ENCODE results near the gene DNAI2.

The DNAI2 gene

DNA sequence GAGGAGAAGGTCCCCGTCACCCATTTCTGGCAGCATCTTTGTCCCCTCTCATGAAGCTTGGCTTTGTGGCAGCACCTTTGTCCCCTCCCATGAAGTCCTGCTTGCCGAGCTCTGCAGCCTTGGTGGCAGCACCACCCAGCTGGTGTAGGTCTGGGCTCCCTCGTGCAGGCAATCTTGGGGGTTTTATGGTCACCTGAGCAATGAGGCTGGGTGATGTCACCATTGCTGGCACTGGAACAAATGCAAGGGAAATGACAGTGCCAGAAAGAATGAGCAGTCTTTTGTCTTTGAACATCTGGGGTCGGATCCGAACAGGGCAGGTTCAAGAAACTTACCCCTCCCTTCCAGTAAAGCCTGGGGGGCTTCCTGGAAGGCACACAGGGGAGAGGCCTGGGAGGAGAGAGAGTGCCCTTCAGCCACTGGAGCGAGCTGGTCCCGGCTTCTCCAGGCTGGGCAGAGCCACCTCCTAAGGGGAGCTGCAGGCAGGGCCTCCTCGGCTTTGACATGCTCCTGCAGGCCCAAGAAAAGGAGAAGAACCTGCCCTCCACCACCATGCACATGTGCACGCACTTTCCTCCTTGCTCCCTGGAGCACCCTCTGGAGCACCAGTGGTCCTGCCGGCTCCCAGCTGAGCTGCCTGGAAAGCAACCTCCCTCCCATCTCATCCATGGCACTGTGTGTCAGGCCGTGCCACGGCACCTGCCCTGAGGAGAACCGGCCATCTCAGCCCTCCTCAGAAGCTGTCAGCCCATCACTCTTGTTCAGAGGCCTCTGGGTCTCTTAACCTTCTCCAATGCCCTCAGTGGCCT is 71.6 kb downstream of the DNAI2 start:
- DNase-seq = no peak

- no peak for DNase-seq
Observed at GRCh38 chr17:74347646-74348045, 73.6 kb downstream of the DNAI2 start.

GRCh38 chr17:74349120-74349519 is 75.1 kb downstream of the DNAI2 start:
- DNase-seq = no peak

DNA sequence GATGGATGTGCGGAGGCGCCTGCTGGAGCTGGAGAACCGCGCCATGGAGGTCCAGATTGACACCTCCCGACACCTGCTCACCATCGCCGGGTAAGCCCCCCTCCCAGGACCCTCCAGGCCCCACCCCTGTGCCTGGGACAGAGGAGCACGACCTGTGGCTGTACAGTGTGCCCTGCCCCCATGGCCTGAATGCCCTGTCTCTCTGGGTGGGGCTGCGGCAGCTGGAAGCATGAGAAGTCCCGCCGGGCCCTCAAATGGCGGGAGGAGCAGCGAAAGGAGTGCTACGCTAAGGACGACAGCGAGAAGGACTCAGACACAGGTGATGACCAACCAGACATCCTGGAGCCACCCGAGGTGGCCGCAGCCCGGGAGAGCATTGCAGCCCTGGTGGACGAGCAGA is 76.5 kb downstream of the DNAI2 start:
- DNase-seq = no peak

DNA sequence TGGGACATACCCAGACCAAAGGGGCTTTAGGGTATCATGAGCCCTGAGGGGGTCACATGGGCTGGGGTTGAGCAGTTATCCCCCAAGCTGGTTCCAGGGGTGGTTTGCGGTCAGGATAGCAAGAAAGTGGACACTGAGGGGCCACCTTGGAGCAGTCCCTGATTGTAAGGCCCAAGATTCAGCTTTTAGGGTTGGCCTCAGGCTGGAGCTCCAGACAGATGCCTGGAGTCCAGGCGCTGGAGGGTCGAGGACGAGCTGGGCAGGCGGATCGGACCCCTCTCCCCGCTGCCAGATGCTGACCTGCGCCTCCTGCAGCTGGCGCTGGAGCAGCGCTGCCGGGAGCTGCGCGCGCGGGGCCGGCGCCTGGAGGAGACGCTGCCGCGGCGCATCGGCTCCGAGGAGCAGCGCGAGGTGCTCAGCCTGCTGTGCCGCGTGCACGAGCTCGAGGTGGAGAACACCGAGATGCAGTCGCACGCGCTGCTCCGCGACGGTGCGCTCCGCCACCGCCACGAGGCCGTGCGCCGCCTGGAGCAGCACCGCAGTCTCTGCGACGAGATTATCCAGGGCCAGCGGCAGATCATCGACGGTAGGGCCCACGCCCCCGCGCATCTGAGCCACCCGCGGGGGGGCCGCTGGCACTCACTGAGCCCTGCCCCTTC is 77.6 kb downstream of the DNAI2 start:
- no peak for DNase-seq

- DNase-seq = no peak
Observed at GRCh38 chr17:74353446-74354060, 79.5 kb downstream of the DNAI2 start.

GRCh38 chr17:74354123-74354522 is 80.1 kb downstream of the DNAI2 start:
- DNase-seq = peak; percentile 65 to 68

- no peak for DNase-seq
Observed at GRCh38 chr17:74354561-74354960, 80.5 kb downstream of the DNAI2 start.

DNA sequence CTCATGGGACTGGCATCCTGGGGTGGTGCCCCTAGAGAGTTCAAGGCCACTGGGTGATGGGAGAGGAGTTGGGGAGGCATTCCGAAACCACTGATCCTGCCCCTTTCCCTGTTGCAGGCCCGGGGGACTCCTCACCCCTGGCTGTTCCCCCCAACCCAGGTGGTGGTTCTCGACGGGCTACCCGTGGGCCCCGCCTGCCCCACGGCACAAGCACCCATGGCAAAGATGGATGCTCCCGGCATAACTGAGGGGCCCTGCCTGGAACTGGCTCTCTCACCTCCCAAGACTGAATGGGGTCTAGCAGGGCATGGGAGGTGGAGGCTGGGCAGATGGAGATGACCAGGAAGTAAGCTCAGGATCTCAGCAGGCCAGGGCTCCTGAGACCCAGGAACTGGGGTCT is 81.0 kb downstream of the DNAI2 start:
- DNase-seq = no peak

DNA sequence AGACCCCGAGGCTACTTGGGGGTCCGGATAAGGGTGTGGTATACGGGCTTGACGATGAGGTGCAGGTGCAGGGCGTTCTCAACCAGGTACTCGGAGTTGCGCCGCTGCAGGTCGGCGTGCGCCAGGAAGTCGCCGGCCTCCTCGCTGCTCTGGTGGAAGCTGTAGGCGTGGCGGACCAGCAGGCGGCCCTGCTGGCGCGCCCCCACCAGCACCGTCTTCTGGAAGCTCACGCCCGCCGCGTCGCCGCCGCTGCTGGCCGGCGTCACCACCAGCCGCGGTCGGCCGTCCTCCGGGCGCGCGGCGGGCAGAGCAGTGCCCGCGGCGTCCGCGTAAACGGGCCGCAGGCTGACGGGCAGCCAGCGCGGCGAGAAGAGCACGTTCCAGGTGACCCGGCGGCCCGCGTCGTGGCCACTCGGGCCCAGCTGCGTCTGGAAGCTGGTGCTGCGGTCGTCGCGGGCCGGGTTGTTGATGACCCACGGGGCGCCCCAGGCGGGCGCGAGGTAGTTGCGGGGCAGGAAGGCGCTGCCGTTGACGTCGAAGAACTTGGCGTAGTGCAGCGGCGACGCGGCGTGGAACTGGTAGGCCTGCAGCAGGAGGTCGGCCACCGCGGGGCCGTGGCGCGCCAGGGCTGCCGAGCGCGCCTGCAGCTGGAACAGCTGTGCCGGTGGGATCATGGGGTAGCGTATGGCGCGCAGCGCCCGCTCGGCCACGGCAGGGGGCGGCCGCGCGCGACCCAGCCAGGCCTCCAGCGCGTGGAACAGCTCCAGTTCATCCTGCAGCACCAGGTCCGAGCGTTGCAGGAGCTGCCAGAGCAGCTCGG is 82.8 kb downstream of the DNAI2 start:
- no peak for DNase-seq

DNA sequence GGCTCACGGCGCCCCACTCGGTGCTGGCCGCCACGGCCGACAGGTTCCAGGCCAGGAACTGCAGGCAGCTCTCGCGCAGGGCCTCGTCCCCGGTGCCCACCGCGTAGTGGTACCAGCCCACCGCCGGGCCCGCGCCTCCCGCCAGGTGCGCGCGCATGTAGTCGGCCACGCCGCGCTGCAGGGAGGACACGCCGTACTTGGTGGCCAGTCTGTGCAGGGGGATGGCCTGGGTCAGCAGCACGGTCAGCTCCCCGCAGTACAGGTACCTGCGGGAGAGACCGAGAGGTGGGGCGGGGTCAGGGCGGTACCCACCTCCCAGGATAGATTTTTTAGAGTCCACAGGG is 83.4 kb downstream of the DNAI2 start:
- DNase-seq = no peak

DNA sequence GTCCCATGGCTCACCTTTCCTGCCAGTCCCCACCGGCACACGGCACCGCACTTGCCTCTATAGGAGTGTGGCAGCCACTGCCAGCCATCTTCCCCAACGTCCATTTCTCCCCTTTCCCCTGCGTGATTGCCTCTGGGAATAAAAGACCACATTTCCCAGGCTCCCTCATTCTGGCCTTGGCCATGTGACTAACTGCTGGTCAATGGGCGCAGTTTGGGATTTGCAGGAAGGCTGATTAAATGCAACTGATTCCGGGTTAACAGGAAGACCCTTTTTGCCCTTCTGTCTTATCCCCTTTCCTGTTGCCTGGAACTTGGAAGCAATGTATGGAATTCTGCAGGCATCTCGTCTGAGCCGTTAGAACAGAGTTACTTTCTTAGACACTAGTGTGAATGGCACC is 84.7 kb downstream of the DNAI2 start:
- DNase-seq = no peak

DNA sequence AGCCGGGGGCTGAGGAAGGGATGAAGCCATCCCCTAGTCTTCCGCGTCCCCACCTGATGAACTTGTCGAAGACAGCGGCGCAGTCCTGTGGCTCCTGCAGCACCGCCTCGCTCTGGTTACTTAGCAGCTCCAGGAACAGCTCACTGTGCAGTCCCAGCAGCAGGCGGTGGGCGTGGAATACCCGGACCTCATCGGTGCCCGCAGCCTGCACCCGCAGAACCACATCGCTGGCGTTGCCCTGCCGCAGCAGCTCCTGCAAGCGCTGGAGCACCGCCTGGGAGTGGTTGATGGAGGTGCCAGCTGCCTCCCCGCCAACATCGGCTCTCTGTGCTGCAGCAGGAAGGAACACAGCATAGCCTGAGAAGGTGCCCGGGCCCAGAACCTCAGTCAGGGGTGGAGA is 85.9 kb downstream of the DNAI2 start:
- no peak for DNase-seq

GRCh38 chr17:74360899-74361229 is 86.8 kb downstream of the DNAI2 start:
- DNase-seq = no peak

GRCh38 chr17:74361230-74362068 is 87.4 kb downstream of the DNAI2 start, which contains the start of gene BTBD17:
Gene BTBD17 (minus strand): TSS chr17:74361868. CDS start chr17:74361819, 49 bp downstream.
- DNase-seq = peak; percentile 34 to 49

DNA sequence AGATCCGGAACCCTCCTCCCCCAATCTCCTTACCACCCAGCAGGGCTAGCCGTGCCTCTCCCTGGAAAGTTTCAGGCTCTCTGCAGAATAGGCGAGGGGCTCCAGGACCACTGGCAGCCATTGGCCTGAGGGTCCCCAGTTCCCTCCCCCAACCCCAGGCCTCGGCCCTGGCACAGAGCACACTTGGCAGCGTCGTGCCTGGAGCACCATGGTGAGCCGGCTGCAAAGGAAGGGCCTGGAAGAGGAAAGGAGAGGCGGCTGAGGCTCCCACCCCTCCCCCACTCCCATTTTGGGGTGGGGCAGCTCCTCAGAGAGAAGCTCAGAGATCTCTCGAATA is 88.0 kb downstream of the DNAI2 start:
- no peak for DNase-seq

GRCh38 chr17:74362810-74363498 is 88.9 kb downstream of the DNAI2 start:
- no peak for DNase-seq
